BLaER1 treated with 17β-estradiol and CSF1 and Interleukin-3, amounts not matched to agents 10 nM and 100 nM (cell line): ENCODE results near the gene BTBD17.

Experiments used
- H3K27ac ChIP-seq, 11 experiments: shearing (Covaris generic); formaldehyde crosslinking; 2 replicates each; pipeline ENCODE4 v1.8.1; 2022
- H3K27me3 ChIP-seq, 11 experiments: shearing (Covaris generic); formaldehyde crosslinking; 2 replicates each; pipeline ENCODE4 v1.8.1; 2022
- H3K36me3 ChIP-seq, 11 experiments: shearing (Covaris generic); formaldehyde crosslinking; 2 replicates each; pipeline ENCODE4 v1.8.1; 2022
- H3K4me1 ChIP-seq, 10 experiments: shearing (Covaris generic); formaldehyde crosslinking; 2 replicates each; pipeline ENCODE4 v1.8.1; 2022
- H3K4me2 ChIP-seq, 11 experiments: shearing (Covaris generic); formaldehyde crosslinking; 2 replicates each; pipeline ENCODE4 v1.8.1; 2022
- H3K4me3 ChIP-seq, 10 experiments: shearing (Covaris generic); formaldehyde crosslinking; 2 replicates each; pipeline ENCODE4 v1.8.1; 2022
- H3K9ac ChIP-seq, 11 experiments: shearing (Covaris generic); formaldehyde crosslinking; 2 replicates each; pipeline ENCODE4 v1.8.1; 2022
- H3K9me3 ChIP-seq, 11 experiments: shearing (Covaris generic); formaldehyde crosslinking; replicated peaks in 1 of 11; 2 replicates each; pipeline ENCODE4 v1.8.1; 2022
- H4K20me1 ChIP-seq, 11 experiments: shearing (Covaris generic); formaldehyde crosslinking; 2 replicates each; pipeline ENCODE4 v1.8.1; 2022
- Cebpa-rat ChIP-seq, 11 experiments: shearing (Covaris generic); IDR thresholded peaks; 2 replicates each; pipeline ENCODE4 v1.8.1; 2022

Gene BTBD17

DNA sequence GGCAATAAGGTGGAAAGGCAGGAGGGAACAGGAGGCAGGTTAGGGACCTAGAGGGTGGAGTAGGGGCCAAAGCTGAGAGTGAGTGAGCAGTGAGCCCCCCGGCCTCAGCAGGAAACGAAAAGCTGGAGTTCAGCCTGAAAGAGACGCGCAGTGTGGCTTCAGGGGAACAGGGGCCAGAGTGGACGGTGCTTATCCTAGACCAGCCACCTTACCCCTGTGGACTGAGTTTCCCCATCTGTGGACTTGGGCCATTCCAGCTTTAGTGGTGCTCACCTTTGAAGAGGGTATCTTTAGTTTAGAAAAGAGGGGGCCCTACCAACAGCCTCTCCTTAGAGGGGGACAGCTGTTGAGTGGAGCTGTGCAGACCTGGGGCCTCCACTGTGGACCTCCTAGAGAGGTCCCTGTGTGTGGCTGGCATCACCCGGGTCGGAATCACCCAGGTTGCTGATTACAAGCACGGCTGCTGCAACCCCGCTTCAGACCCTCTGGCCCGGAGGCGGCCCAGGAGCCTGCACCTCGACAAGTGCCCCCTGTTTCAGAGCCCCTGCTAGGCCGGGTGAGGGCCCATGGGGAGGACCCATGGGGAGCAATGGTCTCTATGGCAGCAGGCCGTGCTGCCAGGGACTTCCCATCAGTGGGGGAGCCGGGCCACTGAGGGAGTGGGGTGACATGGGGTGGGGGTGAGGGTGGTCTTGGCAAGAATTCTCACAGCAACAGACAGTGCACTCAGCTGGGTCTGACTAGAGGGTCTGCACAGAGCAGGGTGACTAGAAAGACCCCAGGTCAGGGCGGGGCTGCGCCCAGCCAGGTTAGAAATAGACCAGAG is 8.2 kb upstream of the BTBD17 start:
- no peak for TF ChIP-seq Cebpa-rat (IDR thresholded peaks at IDR 0.05)
- Histone ChIP-seq H4K20me1 (peaks cover 0 to 6% (median 0%) of the 10 kb centered on the region in 11 experiments; a peak in 3 of 22 replicates), H3K9ac (peak overlapping the region in 10 of 11 experiments; percentile 31 to 65 (median 52); a peak in 16 of 22 replicates), H3K9me3 (0 out of 22 replicates have a peak, but pooled peaks cover 0 to 8% (median 0%) of the 10 kb centered on the region in 11 experiments), H3K27me3 (no peaks in the 10 kb centered on the region), H3K4me1 (peaks cover 27 to 48% (median 42%) of the 10 kb centered on the region in 10 experiments), H3K4me3 (peak overlapping the region in 5 of 10 experiments; percentile 34 to 59 (median 41); a peak in 8 of 20 replicates), H3K27ac (peak overlapping the region in 10 of 11 experiments; percentile 11 to 69 (median 52); a peak in 16 of 22 replicates), H3K4me2 (peak overlapping the region; percentile 89 to 98 (median 96)), H3K36me3 (no peaks in the 10 kb centered on the region)

DNA sequence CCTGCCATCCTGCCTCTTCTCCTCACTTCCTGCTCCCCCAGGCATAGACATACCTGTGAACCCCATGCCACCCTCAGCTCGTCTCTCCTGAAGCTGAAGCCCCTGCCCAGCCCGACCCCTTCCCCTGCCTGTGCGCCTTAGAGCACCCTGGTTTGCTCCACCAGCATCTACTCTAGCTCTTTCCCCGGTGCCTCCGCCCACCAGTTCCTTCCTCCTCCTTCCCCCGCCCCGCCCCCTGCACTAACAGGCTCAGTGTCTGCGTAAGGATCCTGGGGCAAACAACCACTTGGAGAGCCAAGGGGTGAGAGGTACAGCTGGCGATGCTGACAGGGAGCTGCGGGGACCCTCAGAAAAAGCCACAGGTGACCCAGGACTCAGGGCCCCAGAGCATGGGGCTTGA is 7.6 kb upstream of the BTBD17 start:
- H3K4me3 ChIP-seq, result peak overlapping the region in 7 of 10 experiments; percentile 34 to 59 (median 41); a peak in 12 of 20 replicates
- H3K4me2 ChIP-seq, result peak overlapping the region; percentile 89 to 98 (median 96)
- peak overlapping the region in 10 of 11 experiments; percentile 11 to 69 (median 58); a peak in 17 of 22 replicates for H3K27ac ChIP-seq
- H3K9me3 ChIP-seq, result 0 out of 22 replicates have a peak, but pooled peaks cover 0 to 8% (median 0%) of the 10 kb centered on the region in 11 experiments
- TF ChIP-seq Cebpa-rat (IDR thresholded peaks at IDR 0.05), result no peak
- no peaks in the 10 kb centered on the region for H3K27me3 ChIP-seq
- peak overlapping the region in 10 of 11 experiments; percentile 31 to 65 (median 52); a peak in 17 of 22 replicates for H3K9ac ChIP-seq
- peaks cover 0 to 6% (median 0%) of the 10 kb centered on the region in 11 experiments; a peak in 3 of 22 replicates for H4K20me1 ChIP-seq
- H3K4me1 ChIP-seq, result peaks cover 22 to 42% (median 36%) of the 10 kb centered on the region in 10 experiments
- H3K36me3 ChIP-seq, result no peaks in the 10 kb centered on the region

DNA sequence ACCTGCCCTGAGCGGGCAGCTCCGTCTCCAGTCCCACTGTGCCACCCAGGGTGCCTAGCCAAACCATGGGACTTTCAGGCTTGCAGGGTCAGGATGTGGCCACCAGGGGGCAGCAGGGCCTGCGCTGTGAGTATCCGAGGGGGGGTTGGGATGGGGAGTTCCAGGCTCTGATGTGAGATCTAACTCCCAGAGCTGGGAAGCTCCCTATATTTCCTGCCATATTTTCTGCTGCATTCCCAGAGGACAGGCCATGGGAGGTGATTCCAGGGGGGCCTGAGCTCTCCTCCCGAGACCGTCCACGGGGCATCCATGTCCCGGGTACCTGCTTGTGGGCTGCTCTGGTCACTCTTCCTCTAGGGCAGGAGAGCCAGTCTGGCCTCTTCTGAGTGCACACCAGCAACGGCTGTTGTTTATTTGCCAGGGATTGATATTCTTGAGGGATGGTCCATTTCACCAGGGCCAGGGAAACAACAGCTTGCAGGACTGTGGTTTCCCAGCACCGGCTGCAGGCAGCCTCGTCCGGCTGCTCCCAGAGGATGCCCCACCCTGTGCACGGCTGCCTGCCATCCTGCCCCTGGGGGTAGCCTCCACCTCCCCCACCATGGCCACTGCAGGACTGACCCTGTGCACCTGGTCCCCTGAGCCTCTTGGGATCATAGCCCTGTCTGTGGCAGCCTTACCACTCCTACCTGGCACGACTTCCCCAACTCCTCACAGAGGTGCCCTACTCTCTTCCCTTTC is 6.8 kb upstream of the BTBD17 start:
- Histone ChIP-seq H3K36me3 (no peaks in the 10 kb centered on the region), H4K20me1 (peaks cover 0 to 6% (median 0%) of the 10 kb centered on the region in 11 experiments; a peak in 3 of 22 replicates), H3K9me3 (0 out of 22 replicates have a peak, but pooled peaks cover 0 to 8% (median 0%) of the 10 kb centered on the region in 11 experiments), H3K9ac (peak overlapping the region in 9 of 11 experiments; percentile 24 to 58 (median 46); a peak in 15 of 22 replicates), H3K27me3 (no peaks in the 10 kb centered on the region), H3K4me3 (peak overlapping the region in 8 of 10 experiments; percentile 20 to 59 (median 39); a peak in 12 of 20 replicates), H3K4me1 (peaks cover 22 to 35% (median 29%) of the 10 kb centered on the region in 10 experiments), H3K4me2 (peak overlapping the region; percentile 89 to 98 (median 96)), H3K27ac (peak overlapping the region in 6 of 11 experiments; percentile 6 to 69 (median 55); a peak in 11 of 22 replicates)
- TF ChIP-seq Cebpa-rat (IDR thresholded peaks at IDR 0.05), result no peak

DNA sequence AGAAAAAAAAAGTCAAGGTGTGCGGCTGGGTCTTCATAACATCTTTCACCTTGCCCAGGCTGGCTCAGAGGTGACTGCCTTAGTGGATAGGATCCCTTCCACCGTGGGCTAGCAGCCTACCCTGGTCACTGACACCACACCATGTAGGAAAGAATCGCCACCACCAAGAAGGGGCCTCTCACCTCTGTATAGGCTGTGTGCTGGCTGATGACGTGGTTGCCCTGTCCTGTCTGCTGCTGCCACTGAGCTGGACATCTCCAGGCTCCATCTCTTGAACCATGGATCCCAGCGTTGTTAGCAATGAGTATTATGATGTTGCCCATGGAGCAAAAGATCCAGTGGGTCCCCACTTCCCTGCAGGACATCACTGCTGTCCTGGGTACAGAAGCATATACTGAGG is 5.5 kb upstream of the BTBD17 start, which contains the start of gene GPR142:
TSS of gene GPR142 (plus strand) at position 301 of the 400 bp plus-strand sequence. CDS start 2,035 bp downstream, outside the sequence.
- Histone ChIP-seq H3K9ac (no peak within 1 kb of the TSS), H3K27me3 (0 out of 22 replicates have a peak, but pooled peaks cover 0 to 3% (median 0%) of the 10 kb centered on the region in 11 experiments), H3K4me2 (peak within 1 kb of the TSS; percentile 89 to 98 (median 96)), H3K4me3 (peak within 1 kb of the TSS in 1 of 10 experiments; percentile 41; a peak in 2 of 20 replicates), H3K4me1 (peaks cover 24 to 42% (median 35%) of the 10 kb centered on the region in 10 experiments), H3K27ac (no peak within 1 kb of the TSS; a peak in 1 of 22 replicates), H4K20me1 (peaks cover 0 to 6% (median 0%) of the 10 kb centered on the region in 11 experiments; a peak in 3 of 22 replicates), H3K9me3 (0 out of 22 replicates have a peak, but pooled peaks cover 0 to 8% (median 0%) of the 10 kb centered on the region in 11 experiments), H3K36me3 (no peaks in the 10 kb centered on the region)
- no peak for TF ChIP-seq Cebpa-rat (IDR thresholded peaks at IDR 0.05)

DNA sequence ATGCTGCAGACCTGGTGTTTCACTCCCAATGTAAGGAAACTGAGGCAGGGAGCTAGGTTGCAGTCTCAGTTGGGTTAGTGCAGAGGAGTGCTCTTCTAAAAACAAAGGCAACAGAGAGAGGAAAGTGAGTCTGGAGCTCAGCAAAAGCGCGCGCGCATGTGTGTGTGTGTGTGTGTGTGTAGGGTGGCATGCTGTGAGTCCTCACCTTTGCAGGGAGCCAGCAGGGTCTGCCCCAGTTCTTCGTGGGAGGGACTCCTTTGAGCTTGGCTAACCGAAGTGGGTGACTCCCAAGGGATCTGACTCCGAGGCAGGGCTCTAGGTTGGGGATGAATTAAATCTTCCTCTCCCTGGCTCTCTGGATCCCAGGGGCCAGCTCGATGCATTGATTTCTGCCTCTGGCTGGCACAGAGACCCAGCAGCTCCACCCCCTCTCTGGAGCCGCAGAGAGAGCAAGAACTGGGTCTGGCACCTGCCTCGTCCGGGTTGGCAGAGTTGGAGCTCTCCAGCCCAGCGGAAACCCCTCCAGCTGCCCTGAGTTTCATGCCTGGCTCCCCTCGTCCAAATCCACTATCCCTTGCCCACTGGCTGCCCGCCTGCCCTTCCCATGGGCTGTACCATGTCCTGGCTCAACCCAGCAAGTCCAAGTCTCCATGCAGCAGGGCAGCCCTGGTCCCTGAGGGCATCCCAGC is 1.3 kb upstream of the BTBD17 start:
- H4K20me1 ChIP-seq, result no peaks in the 10 kb centered on the region
- peak overlapping the region in 9 of 11 experiments; percentile 11 to 56 (median 44); a peak in 17 of 22 replicates for H3K4me2 ChIP-seq
- TF ChIP-seq Cebpa-rat (IDR thresholded peaks at IDR 0.05), result no peak
- H3K27ac ChIP-seq, result no peak overlapping the region
- H3K4me3 ChIP-seq, result no peak overlapping the region
- peaks cover 2 to 13% (median 9%) of the 10 kb centered on the region in 11 experiments; a peak in 21 of 22 replicates for H3K27me3 ChIP-seq
- no peaks in the 10 kb centered on the region for H3K9me3 ChIP-seq
- H3K9ac ChIP-seq, result no peak overlapping the region
- peaks cover 7 to 23% (median 21%) of the 10 kb centered on the region in 10 experiments for H3K4me1 ChIP-seq
- H3K36me3 ChIP-seq, result no peaks in the 10 kb centered on the region

DNA sequence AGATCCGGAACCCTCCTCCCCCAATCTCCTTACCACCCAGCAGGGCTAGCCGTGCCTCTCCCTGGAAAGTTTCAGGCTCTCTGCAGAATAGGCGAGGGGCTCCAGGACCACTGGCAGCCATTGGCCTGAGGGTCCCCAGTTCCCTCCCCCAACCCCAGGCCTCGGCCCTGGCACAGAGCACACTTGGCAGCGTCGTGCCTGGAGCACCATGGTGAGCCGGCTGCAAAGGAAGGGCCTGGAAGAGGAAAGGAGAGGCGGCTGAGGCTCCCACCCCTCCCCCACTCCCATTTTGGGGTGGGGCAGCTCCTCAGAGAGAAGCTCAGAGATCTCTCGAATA is 369 bp upstream of the BTBD17 start:
- H3K27ac ChIP-seq, result no peak overlapping the region
- H3K9me3 ChIP-seq, result peaks cover 0 to under 1% (median 0%) of the 10 kb centered on the region in 11 experiments; a peak in 1 of 22 replicates
- peak overlapping the region; percentile 11 to 56 (median 42); a peak in 19 of 22 replicates for H3K4me2 ChIP-seq
- TF ChIP-seq Cebpa-rat (IDR thresholded peaks at IDR 0.05), result no peak
- no peaks in the 10 kb centered on the region for H4K20me1 ChIP-seq
- H3K27me3 ChIP-seq, result peaks cover 11 to 22% (median 18%) of the 10 kb centered on the region in 11 experiments
- peaks cover 6 to 21% (median 19%) of the 10 kb centered on the region in 10 experiments; a peak in 19 of 20 replicates for H3K4me1 ChIP-seq
- H3K36me3 ChIP-seq, result no peaks in the 10 kb centered on the region
- no peak overlapping the region for H3K4me3 ChIP-seq
- H3K9ac ChIP-seq, result no peak overlapping the region

DNA sequence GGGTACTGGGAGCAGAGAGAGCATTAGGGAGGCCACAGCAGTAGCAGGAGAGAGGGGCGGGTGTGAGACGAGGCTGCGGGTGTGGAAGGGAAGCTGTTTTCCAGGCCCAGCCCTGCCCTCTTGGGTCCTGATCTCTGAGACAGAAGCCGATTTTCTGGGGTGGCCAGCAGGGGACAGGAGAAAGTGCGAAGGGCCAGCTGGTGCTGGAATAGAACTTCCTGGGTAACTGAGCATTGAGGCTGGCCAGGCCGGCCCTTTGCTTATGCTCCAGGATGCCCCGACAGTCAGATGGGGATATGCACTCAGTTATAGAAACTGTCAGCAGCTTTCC is 804 bp downstream of the BTBD17 start:
- H3K27ac ChIP-seq, result no peak overlapping the region
- TF ChIP-seq Cebpa-rat (IDR thresholded peaks at IDR 0.05), result no peak
- H3K4me1 ChIP-seq, result peaks cover 6 to 21% (median 19%) of the 10 kb centered on the region in 10 experiments; a peak in 19 of 20 replicates
- no peaks in the 10 kb centered on the region for H3K36me3 ChIP-seq
- peaks cover 23 to 33% (median 30%) of the 10 kb centered on the region in 11 experiments for H3K27me3 ChIP-seq
- H3K4me3 ChIP-seq, result no peak overlapping the region
- H3K4me2 ChIP-seq, result no peak overlapping the region; a peak in 1 of 22 replicates
- H3K9me3 ChIP-seq, result peaks cover 0 to 4% (median 0%) of the 10 kb centered on the region in 11 experiments; a peak in 1 of 22 replicates
- H4K20me1 ChIP-seq, result peaks cover 0 to under 1% (median 0%) of the 10 kb centered on the region in 11 experiments; a peak in 1 of 22 replicates
- H3K9ac ChIP-seq, result no peak overlapping the region
